ENCODE measurements around the gene S100A2. TPM values are rescaled to one million over a fixed set of nuclear protein-coding genes. Genes with fewer than 3 reads are reported as not detected.

The S100A2 gene
- total RNA-seq, 4 donors from 2014 or later, result 949 to 3,544 (median 1,180) TPM

GRCh38 chr1:153544453-153545066 is 21.1 kb downstream of the S100A2 start:
- no peak for TF ChIP-seq CTCF (IDR thresholded peaks at IDR 0.05)
- no peak for TF ChIP-seq POLR2A (IDR thresholded peaks at IDR 0.05)
- H3K4me1 ChIP-seq, result peaks cover 90 to 100% (median 96%) of the 10 kb centered on the region in 3 donors
- peak overlapping the region; percentile 88 to 94 (median 92) for H3K27ac ChIP-seq
- 21 to 38% methylated on average over 2 to 7 of the region's 10 CpGs for WGBS, 2 donors
- DNase-seq, result no peak
- H3K36me3 ChIP-seq, result peaks cover 0 to 8% (median 0%) of the 10 kb centered on the region in 3 donors
- H3K9me3 ChIP-seq, result no peaks in the 10 kb centered on the region
- intact Hi-C loops (cut with DNase I), result no loop called here
- no peaks in the 10 kb centered on the region for H3K27me3 ChIP-seq
- H3K4me3 ChIP-seq, result peak overlapping the region; percentile 20 to 64 (median 48)

DNA sequence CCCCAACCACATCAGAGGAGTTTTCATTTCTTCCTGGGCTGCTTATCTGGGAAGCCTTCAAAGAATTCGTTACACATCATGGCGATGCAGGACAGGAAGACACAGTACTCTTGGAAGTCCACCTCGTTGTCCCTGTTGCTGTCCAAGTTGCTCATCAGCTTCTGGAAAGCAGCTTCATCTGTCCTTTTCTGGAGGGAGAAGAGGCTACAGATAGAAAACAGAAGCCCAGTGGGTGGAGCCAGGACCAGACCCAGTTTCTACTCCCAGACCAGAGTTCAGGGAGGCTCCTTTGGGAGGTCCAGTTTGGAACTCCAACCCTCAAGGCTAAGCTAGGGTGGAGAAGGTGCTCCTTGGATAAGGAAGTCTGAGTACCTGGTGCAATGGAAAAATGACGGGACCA is 21.9 kb downstream of the S100A2 start:
- Histone ChIP-seq H3K36me3 (peaks cover 0 to 8% (median 0%) of the 10 kb centered on the region in 3 donors), H3K27ac (peak overlapping the region; percentile 2 to 94 (median 92)), H3K4me1 (peaks cover 85 to 97% (median 91%) of the 10 kb centered on the region in 3 donors), H3K9me3 (no peaks in the 10 kb centered on the region), H3K27me3 (no peaks in the 10 kb centered on the region), H3K4me3 (peak overlapping the region in 2 of 4 donors; percentile 49 to 64)
- WGBS, 2 donors, result 76 to 79% methylated on average over 4 of the region's 4 CpGs
- intact Hi-C loops (cut with DNase I), result no loop called here
- no peak for DNase-seq
- TF ChIP-seq CTCF (IDR thresholded peaks at IDR 0.05), result no peak
- TF ChIP-seq POLR2A (IDR thresholded peaks at IDR 0.05), result no peak

DNA sequence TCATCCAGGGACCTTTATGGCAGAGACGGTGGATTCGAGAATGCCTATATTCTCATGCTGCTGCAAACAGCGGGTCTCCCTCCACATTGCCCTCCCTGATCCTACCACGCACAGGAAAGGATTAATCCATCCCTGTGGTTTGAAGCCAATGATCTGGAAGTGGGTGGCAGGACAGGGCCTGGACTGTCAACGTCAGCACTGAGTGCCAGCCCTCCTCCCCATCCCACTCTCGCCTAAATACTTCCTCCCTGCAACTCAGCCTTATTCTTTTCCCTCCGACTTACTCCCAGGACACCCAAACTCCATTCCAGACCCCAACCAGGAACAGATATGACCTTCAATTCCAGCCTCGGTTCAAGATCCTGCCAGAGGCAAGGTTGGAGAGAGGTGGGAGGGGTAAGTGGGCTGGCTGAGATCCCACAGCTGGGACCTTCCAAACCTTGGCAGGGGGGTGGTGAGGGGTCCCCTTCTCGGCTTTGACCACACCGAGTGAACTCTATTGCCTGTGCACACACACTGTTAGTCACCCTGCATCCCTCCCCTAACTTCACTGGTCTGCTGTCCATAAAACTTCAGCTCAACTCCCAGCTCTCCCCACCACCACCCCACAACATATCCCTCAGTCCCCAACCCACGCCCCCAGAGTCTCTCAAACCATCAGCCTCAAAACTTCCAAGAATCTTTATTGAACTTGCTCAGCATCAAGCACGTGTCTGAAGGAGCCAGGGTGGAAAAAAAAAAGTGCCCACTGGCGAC is 22.5 kb downstream of the S100A2 start:
- H3K9me3 ChIP-seq, result no peaks in the 10 kb centered on the region
- peak overlapping the region in 1 of 4 donors; percentile 64 for H3K4me3 ChIP-seq
- TF ChIP-seq POLR2A (IDR thresholded peaks at IDR 0.05) (no peak), CTCF (IDR thresholded peaks at IDR 0.05) (no peak)
- DNase-seq, result no peak
- WGBS, 2 donors, result 70 to 80% methylated on average over 11 to 12 of the region's 13 CpGs
- intact Hi-C loops (cut with DNase I), result no loop called here
- peaks cover 82 to 97% (median 89%) of the 10 kb centered on the region in 3 donors for H3K4me1 ChIP-seq
- H3K27ac ChIP-seq, result peak overlapping the region; percentile 32 to 94 (median 92)
- H3K36me3 ChIP-seq, result peaks cover 0 to 8% (median 0%) of the 10 kb centered on the region in 3 donors
- H3K27me3 ChIP-seq, result no peaks in the 10 kb centered on the region

- TF ChIP-seq POLR2A (IDR thresholded peaks at IDR 0.05), result no peak
- TF ChIP-seq CTCF (IDR thresholded peaks at IDR 0.05), result no peak
- Histone ChIP-seq H3K4me3 (no peak overlapping the region), H3K36me3 (peaks cover 0 to 8% (median 0%) of the 10 kb centered on the region in 3 donors), H3K4me1 (peaks cover 77 to 97% (median 89%) of the 10 kb centered on the region in 3 donors), H3K27ac (peak overlapping the region; percentile 32 to 94 (median 92)), H3K27me3 (no peaks in the 10 kb centered on the region), H3K9me3 (no peaks in the 10 kb centered on the region)
- WGBS, 2 donors, result 50 to 79% methylated on average over 7 of the region's 13 CpGs
- intact Hi-C loops (cut with DNase I), result no loop called here
- DNase-seq, result no peak
Observed at GRCh38 chr1:153541641-153542590, 23.7 kb downstream of the S100A2 start.

Measured in esophagus squamous epithelium (tissue), 5 donors.